NOMO-1 treated with dmso at 0.1 percent for 144 hours (cell line): ENCODE measurements around the gene SLBP.
"Not testable (repeated sequence)": the region's sequence is repeated elsewhere in the genome, so short reads cannot be mapped to it uniquely, and the experiment has no call there.

Source experiments
- DNase-seq: peaks from one replicate; lab custom pipeline; 2025; ENCODE audit not compliant: unreplicated experiment; lab: John Stamatoyannopoulos, UW

The SLBP gene

DNA sequence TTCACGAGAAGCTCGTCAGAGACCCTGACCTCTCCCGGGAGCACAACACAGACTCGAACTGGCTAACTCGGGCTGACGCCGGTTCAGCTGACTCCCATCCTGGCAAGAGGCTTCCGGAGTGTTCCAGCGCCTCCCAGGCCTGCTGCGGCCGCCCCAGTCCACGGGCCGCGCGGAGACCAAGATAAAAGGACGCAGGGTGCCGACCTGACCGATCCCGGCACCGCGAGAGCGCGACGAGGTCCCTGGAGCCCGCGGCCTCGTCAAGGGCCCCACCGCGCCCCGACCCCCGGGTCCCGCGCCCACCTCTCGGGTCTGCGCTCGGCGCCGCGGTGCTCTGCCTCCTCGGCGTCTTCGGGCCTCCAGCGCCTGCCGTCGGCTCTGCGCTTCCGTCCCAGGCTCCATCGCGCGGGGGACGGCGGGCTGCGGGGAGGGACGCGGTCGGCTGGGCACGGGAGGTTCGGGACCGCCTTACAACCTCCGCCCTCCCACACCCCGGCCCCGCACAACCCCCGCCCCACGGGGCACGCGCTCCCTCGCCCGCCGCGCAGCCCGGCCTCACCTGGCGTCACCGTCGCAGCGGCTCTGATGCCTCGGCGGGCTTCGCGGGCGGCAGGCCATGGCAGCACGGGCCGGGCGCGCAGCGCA is 426 bp downstream of the SLBP start:
- no peak for DNase-seq

DNA sequence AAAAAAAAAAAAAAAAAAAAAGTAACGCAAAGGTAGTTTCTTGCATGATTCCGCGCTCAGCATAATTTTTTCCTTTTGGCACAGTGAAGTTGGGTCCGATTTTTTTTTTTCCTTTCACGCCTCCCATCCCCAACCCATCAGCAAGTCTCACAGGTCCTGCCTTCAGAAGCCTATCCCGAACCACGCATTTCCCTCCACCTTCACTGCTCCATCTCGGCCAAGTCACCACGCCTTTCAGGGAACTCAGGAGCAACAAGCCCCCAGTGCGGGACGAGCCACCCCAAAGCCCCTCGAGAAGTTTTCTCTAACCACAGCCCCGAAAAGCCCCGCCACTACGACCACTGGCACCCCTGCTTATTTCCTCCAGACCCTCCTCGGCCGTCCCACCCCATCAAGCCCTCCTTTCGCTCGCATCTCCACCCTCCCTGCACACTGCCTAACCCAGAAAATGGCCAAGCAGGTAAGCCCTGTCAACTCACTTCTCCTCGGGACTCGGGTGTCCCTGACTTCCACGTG is 1.0 kb downstream of the SLBP start:
- no peak for DNase-seq

DNA sequence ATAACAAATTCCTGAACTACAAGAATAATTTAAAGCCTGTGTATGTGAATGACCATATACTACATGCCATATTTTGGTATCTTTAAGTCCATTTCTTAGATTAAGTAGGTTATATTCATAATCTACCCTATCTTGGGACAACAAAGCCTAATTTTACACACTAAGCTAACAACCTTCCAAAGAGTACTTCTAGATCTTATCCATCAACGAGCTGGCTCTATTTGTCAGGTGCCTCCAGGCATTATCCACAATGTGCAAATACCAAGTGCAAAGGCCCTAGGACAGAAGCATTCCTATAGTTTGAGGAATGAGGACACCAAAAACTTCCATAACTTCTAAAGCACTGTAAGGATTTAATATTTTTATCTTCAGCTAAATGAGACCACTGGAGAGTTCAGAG is 3.5 kb downstream of the SLBP start:
- DNase-seq = no peak

DNA sequence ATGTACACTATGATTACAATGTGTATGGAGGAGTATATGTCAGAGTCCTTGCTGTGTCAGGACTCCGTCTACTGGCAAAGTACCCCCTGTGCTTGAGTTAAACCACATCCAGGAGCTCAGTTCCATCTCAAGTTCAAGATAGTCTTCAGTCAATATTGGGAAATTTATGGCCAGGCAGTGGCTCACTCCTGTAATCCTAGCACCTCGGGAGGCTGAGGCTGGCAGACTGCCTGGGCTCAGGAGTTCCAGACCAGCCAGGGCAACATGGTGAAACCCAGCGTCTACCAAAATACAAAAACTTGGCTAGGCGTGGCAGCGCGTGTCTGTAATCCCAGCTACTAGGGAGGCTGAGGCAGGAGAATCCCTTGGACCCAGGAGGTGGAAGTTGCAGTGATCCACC is 5.8 kb downstream of the SLBP start:
- DNase-seq = no peak

DNA sequence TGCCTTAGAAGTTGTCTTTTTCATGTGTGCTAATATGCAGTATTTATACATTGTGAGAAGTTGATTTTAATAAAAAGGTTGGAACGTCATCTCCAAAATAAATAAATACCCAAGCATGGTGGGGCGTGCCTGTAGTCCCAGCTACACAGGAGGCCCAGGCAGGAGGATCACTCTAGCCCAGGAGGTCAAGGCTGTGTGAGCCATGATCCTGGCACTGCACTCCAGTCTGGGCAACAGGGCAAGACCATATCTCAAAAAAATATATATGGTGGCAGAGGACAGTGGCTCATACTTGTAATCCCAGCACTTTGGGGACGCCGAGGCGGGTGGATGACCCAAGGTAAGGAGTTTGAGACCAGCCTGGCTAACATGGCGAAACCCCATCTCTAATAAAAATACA is 6.4 kb downstream of the SLBP start:
- DNase-seq = no peak

DNA sequence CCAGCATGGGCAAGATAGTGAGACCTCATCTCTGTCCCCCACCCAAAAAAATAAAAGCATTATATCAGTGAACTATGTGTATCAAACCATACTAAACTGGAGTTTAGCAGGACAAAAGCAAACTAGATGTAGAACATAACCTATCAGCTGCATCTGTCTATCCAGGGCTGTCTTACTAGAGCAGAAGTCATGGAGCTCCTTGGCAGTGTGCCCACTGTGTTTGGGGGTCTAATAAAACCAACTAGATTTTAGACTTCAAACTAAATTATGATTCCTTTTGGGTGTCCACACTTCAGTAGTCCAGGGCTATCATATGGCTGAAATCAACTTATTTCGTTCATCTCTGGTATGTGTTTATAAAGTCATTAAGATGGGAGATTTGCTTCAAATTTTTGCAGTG is 8.3 kb downstream of the SLBP start:
- no peak for DNase-seq

DNA sequence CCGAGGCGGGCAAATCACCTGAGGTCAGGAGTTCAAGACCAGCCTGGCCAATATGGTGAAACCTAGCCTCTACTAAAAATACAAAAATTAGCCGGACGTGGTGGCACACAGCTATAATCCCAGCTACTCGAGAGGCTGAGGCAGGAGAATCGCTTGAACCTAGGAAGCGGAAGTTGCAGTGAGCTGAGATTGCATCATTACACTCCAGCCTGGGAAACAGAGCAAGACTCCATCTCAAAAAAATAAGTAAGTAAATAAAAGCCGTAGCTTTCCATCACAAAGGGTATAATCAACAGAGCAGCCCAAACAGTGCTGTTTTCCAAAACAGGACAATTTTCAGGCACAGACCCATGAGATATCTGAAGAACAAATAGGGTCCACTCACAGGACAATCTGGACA is 10.4 kb downstream of the SLBP start:
- DNase-seq = not testable (repeated sequence)

DNA sequence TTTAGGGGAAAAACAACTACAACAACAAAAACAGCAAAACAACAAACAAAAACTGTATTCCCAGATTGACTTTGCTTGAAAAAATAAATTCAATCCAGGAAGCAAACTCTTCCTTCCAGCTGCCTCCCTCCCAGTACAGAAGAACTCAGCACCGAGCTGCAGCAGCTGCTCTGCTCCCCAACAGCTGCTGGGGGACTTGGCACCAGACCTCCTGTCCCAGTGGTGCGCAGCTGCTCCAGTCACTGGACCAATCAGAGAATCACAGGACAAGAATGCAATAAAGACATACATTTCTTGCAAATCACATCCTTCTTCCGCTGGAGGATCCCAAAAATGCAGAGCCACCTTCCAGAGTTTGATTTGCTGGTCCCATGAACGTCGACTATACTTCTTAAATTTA is 16.2 kb downstream of the SLBP start:
- DNase-seq = no peak

DNA sequence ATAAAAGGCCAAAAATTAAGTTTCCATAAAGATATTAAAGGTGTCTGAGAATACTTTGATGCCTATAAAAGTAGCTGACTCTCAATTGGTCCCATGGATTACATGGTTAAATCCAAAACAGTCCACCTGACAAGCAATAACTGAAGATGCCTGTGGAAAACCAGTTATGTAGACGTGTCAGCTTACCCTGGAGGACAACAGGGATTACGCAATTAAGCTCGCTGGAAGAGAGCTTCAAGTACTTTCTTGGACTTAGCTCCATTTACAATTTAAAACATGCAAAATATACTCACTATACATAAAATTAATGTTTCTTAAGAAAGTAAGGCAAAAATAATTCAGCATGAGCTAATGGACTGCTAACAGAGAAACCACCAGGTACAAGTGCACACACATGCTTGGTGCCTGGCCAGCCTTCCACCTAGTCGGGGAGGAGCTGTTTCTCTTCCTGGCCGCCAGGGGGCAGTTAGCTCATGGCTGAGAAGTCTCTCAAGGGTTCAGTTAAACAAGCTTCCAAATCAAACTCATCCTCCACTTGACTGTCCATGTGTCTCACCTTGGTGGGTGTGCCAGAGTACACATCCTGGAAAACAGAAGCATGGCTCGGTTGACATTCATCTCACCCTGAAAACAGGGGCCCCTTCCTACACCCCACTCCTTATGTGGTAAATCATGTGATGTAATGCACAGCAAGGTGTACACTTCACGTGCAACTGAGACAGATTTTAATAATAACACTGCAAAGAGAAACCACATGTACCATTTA is 18.8 kb downstream of the SLBP start:
- DNase-seq = peak; percentile 62

DNA sequence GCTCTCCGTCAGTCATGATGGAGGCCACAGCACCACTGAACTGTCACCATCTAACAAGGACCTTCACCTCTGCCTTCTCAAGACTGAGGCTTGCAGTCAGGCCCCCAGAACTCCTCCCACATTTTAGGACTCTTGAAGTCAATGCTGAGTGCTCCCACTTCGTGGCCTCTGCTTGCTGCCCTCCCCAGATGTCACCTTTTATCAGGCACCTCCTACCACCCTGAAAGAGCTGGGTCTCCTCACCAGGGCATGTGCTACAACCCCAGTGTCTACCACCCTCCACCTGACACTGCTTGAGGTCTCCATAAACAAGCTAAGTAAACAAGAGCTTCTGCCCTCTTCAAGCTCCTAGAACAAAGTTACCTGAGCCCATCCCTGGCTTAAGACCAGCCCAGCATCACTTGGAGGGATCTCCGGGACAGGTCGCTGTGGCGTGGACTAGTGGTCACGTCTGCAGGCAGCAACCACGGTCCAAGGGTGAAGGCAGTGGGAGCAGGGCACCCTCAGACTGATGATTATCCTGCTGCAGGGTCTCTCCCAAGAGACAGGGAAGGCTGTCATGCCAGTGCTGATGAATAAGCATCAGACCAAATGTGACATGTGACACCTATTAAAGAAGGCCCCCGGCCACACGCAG is 20.3 kb downstream of the SLBP start:
- no peak for DNase-seq

DNA sequence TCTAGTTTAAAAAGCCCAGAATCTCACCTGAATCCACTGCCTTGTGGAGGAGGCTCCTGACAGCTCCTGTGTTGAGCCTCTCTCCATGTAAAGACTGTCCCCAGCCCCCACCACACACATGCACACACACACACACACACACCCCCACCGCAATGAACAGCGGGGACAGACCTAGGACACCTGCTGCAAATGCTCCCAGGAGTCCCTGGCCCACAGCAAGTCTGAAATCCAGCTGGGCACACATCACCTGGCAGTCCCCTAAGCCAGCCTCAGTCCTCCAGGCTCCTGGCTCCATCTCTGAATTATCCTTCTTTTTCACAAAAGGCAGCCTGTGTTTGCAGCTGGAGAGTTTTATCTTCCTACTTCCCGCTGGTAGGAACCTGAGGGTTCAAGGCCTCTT is 21.4 kb downstream of the SLBP start:
- DNase-seq = no peak

DNA sequence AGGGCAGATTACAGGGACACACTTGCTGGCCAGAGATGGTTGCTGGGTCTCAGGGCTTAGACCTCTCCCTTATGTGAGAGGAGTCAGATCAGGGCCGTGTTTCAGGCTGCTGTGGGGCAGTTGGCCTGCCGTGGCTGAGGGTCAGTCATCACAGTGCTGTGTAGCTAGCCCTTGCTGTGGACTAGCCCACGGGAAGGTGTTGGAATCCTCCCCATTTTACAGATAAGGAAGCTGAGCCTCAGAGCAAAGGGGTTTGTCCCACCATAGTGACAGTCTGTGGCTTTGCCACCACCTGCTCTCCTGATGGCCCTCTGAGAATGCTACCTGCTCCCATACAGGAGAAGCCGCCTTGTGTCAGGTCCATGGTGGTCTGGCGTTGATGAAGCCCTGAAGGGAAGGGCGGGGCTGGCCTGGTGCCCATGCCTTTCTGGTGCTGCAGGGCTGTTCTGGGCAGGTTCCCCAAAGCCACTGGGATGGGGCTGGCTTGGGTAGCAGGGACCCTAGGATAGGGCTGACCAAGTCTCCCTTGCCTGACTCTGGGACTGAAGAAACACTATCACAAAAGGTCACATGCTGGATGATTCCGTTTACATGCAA is 25.6 kb downstream of the SLBP start:
- DNase-seq = no peak

DNA sequence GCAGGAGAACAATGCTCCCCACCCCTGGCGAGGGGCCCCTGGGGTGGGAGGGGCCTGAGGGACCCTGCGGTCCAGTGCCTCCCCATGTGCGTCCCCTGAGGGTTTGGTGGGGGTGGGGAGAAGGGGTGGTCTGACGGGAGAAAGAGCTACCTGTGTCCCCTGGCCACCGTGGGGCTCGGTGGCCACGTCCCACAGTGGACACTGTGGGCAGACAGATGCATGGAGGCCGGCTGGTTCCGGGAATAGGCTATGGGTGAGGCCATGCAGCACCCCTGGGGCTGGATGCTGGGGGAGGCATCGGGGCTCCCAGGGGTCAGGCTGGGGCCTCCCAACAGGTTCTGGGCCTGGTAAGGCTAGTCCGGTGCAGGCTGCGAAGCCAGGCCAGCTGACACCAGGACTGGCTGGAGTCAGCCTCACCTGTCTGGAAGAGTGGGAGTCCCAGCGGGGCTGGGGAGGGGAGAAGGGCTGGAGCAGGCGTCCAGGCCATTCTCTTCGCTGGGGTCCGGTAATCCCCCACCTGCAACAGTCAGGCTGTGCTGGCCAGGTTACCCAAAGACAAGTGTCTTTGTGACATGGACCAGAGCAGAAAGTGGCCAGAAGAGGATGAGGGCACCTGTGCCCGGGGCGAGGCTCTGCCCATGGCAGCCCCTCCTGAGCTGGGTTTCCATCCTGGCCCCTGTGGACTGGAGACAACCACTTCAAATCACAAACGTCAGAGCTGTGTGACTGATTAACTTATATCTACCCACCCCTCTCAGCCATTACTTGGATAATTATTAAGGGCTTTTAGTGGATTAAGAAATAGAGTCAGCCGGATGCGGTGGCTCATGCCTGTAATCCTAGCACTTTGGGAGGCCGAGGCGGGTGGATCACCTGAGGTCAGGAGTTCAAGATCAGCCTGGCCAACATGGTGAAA is 26.6 kb downstream of the SLBP start:
- DNase-seq = no peak

DNA sequence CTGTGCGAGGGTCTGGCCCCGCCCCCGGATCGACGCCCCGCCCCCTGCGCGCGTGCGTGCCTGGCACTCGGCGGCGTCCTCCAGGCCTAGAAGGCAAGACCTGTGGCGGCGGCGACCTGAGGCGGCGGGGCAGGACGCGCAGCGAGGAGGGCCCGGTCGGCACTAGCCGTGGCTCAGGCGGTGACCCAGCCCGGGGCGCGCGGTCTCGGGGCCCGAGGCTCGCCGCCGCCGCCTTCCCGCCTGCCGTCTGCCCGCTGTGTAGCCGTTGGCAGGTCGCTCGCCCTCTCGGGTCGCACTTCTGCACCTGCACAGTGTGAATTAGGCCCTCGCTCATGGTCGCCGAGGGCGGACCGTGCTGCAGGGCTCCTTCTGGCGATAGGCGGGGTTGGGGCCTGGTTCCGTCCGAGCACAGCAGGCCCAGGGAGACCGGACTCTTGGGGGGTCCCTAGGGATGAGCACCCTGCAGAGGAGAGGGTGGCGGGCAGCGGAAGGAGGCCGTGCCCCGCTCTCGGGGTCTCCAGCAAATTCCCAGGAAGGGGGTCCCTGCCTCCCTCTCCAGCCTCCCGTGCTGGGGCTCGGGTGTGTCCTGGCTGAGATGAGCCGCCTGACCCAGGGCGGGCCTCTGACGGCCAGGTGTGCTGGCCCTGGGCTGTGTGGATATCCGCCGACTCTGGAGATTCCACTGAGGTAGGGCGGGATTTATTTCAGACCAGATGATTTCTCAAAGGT is 27.4 kb downstream of the SLBP start:
- no peak for DNase-seq

DNA sequence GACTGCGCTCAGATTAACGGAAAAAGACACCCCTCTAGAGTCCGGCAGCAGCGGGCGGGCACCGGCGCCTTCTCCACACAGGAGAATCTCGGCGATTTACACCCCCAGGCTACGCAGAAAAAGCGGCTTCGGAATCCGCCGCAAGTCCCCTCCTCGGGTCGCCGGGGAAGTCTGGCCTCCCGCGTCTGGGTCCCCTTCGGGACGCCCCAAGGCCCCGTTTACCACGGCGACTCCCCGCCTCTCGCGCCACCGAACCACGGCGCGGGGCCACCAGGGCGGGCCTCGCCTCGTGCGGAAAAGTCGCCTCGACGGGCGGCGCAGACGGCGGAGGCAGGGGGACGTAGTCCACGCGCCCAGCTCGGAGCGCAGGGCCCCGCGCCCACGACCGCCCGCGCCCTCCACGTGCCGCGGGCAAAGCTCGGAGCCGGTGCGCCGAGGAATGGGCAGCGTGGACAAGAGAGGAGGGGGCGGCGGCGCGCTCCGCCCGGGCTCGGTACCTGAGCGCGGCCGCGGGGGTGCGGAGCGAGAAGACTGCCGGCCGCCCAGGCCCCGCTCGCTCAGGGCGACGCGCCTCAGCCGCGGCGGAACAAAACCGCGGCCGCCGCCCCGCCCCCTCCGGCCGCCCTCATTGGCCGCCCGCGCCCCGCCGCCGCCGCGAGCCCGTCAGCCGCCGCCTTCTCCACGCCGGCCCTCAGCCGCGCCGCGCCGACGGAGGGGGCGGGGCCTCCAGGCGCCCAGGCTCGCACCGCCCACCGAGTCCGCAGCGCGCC is 28.2 kb downstream of the SLBP start, which contains the start of gene FAM53A:
Gene FAM53A, minus strand, starts transcription at position 578 of the 770 bp plus-strand sequence. CDS start 15,572 bp downstream, outside the sequence.
- peak; percentile 78 for DNase-seq

DNA sequence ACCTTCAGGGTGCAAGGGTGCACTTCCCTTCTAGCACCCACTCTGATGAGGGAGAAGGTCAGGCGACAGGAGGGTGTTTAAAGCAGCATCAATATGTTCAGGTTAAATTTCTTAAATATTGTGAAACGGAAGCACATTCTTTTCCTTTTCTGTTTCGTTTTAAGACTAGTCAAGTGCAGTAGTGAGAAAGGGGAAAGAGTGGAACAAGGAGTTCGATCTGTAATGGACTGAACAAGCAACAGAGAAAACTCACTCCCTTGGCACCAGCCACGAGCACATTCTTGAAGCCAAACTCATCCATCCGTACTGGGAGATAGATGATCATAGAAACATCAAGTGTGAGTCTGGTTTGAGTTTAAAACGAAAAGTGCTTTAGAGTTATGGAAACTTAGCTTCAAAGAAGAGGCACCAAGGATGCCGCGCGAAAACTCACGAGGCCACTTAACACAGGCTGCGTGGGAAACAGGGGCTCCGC is 28.8 kb downstream of the SLBP start:
- peak; percentile 2 for DNase-seq

DNA sequence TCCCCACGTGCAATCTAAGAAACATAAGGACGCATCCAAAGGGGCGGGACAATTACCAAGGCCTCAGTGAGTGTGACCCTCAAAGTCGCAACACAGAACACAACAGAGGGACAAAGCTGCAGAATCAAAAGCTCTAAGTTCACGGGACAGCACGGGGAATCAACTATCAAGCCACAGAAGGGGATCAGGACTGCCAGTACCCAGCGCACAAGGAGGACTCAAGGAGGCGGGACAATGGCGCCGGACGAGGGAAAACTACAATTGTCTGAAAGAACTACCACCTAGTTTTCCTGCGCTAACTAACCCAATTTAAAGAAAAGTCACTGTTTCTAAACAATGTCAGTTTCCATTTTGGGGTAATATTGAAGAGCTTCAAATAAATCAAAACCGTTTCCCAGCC is 29.3 kb downstream of the SLBP start:
- DNase-seq = no peak

DNA sequence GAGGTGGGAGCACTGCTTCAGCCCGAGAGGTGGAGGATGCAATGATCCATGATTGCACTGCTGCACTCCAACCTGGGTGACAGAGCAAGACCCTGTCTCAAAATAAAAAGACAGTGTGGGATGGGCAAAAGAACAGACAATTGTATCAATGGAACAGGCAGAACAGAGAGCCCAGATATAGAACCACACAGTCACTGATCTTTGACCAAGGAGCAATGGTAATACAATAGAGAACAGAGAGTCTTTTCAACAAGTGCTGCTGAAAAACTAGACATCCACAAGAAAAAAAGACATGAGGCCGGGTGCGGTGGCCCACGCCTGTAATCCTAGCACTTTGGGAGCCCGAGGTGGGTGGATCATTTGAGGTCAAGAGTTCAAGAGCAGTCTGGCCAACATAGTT is 33.9 kb downstream of the SLBP start:
- no peak for DNase-seq
